ENCODE measurements around the gene EIF4EBP2.
A peak's percentile ranks its signal among the peaks of the same experiment; 100 is the strongest.

GRCh38 chr10:70440296-70441160 is 36.6 kb downstream of the EIF4EBP2 start:
- TF ChIP-seq, protein P1, sequence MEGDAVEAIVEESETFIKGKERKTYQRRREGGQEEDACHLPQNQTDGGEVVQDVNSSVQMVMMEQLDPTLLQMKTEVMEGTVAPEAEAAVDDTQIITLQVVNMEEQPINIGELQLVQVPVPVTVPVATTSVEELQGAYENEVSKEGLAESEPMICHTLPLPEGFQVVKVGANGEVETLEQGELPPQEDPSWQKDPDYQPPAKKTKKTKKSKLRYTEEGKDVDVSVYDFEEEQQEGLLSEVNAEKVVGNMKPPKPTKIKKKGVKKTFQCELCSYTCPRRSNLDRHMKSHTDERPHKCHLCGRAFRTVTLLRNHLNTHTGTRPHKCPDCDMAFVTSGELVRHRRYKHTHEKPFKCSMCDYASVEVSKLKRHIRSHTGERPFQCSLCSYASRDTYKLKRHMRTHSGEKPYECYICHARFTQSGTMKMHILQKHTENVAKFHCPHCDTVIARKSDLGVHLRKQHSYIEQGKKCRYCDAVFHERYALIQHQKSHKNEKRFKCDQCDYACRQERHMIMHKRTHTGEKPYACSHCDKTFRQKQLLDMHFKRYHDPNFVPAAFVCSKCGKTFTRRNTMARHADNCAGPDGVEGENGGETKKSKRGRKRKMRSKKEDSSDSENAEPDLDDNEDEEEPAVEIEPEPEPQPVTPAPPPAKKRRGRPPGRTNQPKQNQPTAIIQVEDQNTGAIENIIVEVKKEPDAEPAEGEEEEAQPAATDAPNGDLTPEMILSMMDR (IDR thresholded peaks at IDR 0.05), result no peak
- TF ChIP-seq EZH2 (IDR thresholded peaks at IDR 0.05) (peak; percentile 89), EZH2phosphoT487 (IDR thresholded peaks at IDR 0.05) (no peak)
